B cell (primary cell): ENCODE measurements around the gene TMEM209. TPM values are rescaled to one million over a fixed set of nuclear protein-coding genes. Genes with fewer than 3 reads are reported as not detected.

Source experiments
- ATAC-seq: fragments of 200-7000 bp; cut with Tn5 transposase; one replicate; pipeline ENCODE4 v1.10.0; 2021; ENCODE audit warnings: low read depth, mild to moderate bottlenecking, moderate number of reproducible peaks, moderate library complexity
- CTCF ChIA-PET: fragments of 350-600 bp; sonication (Branson Sonifier 250); formaldehyde crosslinking; loops from one replicate; lab custom pipeline; 2021; ENCODE audit warnings: antibody characterized with exemption, inconsistent platforms; lab: Charles Lee
- POLR2A ChIA-PET: fragments of 350-600 bp; sonication (Branson Sonifier 250); formaldehyde crosslinking; loops from one replicate; lab custom pipeline; 2021; ENCODE audit warnings: antibody characterized with exemption; lab: Charles Lee
- DNase-seq: peaks from one replicate; pipeline ENCODE4 v3.0.0; 2013
- H2AFZ ChIP-seq: 2 replicates; pipeline ENCODE4 v1.6.1; 2012; ENCODE audit warnings: mild to moderate bottlenecking, low read depth, low read length; ENCODE audit not compliant: insufficient read depth, poor library complexity, severe bottlenecking
- H3K27ac ChIP-seq, 2 donors: 1 replicate in 1 of 2; 2 replicates in 1 of 2; pipeline ENCODE4 v1.5.1; 2012 to 2013; ENCODE audit warnings: low read length in 2 of 2, mild to moderate bottlenecking in 2 of 2, moderate library complexity in 1 of 2
- H3K27me3 ChIP-seq, 4 experiments: fragments of 200-600 bp in 1 of 4; sonication (generic) in 1 of 4; replicated peaks in 1 of 4; 1 replicate in 2 of 4; 2 replicates in 2 of 4; pipeline versions ENCODE4 v1.6.1 to v1.7.0; 2013 to 2016; ENCODE audit warnings: low read length in 3 of 4, mild to moderate bottlenecking in 2 of 4, mixed read lengths in 1 of 4, moderate library complexity in 1 of 4; ENCODE audit not compliant: insufficient read depth in 4 of 4, control insufficient read depth in 3 of 4; ENCODE audit errors: control extremely low read depth in 1 of 4
- H3K36me3 ChIP-seq, 2 experiments: replicated peaks in 1 of 2; 1 replicate in 1 of 2; 2 replicates in 1 of 2; pipeline versions ENCODE4 v1.6.1 to v1.7.1; 2013; ENCODE audit warnings: low read length in 1 of 2; ENCODE audit not compliant: insufficient read depth in 2 of 2, control insufficient read depth in 1 of 2; ENCODE audit errors: control extremely low read depth in 1 of 2, extremely low read depth in 1 of 2
- H3K4me1 ChIP-seq, 2 donors: fragments of 200-600 bp in 1 of 2; sonication (generic) in 1 of 2; 1 replicate in 1 of 2; 2 replicates in 1 of 2; pipeline versions ENCODE4 v1.5.1 to v1.6.1; 2013 to 2017; ENCODE audit warnings: low read length in 2 of 2; ENCODE audit not compliant: control insufficient read depth in 2 of 2, insufficient read depth in 2 of 2
- H3K4me2 ChIP-seq: replicated peaks from 2 replicates; pipeline ENCODE3; 2012; ENCODE audit warnings: mild to moderate bottlenecking, low read depth, low read length; ENCODE audit not compliant: poor library complexity, severe bottlenecking
- H3K4me3 ChIP-seq, 5 experiments: fragments of 200-600 bp in 1 of 5; sonication (generic) in 1 of 5; 1 replicate in 3 of 5; 2 replicates in 2 of 5; pipeline versions ENCODE4 v1.5.1 to v1.7.0; 2011 to 2016; ENCODE audit warnings: low read length in 4 of 5, mild to moderate bottlenecking in 4 of 5, low read depth in 2 of 5, control low read depth in 1 of 5, moderate library complexity in 1 of 5; ENCODE audit not compliant: insufficient read depth in 1 of 5; ENCODE audit errors: control extremely low read depth in 1 of 5, extremely low read depth in 1 of 5
- H3K79me2 ChIP-seq: fragments of 200-600 bp; sonication (generic); one replicate; pipeline ENCODE4 v1.6.0; 2016; ENCODE audit warnings: low read length; ENCODE audit not compliant: control insufficient read depth, insufficient read depth
- H3K9ac ChIP-seq: fragments of 200-600 bp; sonication (generic); 2 replicates; pipeline ENCODE4 v1.6.1; 2017; ENCODE audit warnings: mild to moderate bottlenecking, low read length, moderate library complexity
- H3K9me3 ChIP-seq, 3 donors: one replicate each; pipeline versions ENCODE4 v1.6.1 to v1.7.1; 2013; ENCODE audit warnings: low read length in 2 of 3; ENCODE audit not compliant: control insufficient read depth in 2 of 3, insufficient read depth in 1 of 3; ENCODE audit errors: control extremely low read depth in 1 of 3
- H4K20me1 ChIP-seq: 2 replicates; pipeline ENCODE4 v1.6.0; 2012; ENCODE audit warnings: mild to moderate bottlenecking, low read length; ENCODE audit not compliant: insufficient read depth, control insufficient read depth, poor library complexity, severe bottlenecking
- H3K27ac Mint-ChIP-seq: one replicate; pipeline ENCODE4 v1.8.0; 2021; ENCODE audit warnings: mixed read lengths
- H3K27me3 Mint-ChIP-seq: one replicate; pipeline ENCODE4 v1.8.0; 2021; ENCODE audit warnings: mixed read lengths
- H3K4me1 Mint-ChIP-seq: one replicate; pipeline ENCODE4 v1.8.0; 2021; ENCODE audit warnings: mixed read lengths
- H3K4me3 Mint-ChIP-seq: one replicate; pipeline ENCODE4 v1.8.0; 2021; ENCODE audit warnings: mixed read lengths
- H3K9me3 Mint-ChIP-seq: one replicate; pipeline ENCODE4 v1.8.0; 2022; ENCODE audit warnings: mixed read lengths; ENCODE audit not compliant: insufficient read depth
- EZH2 ChIP-seq: IDR thresholded peaks from 2 replicates; pipeline ENCODE4 v1.6.1; 2012; ENCODE audit warnings: borderline replicate concordance, low read depth, mild to moderate bottlenecking, moderate library complexity, low read length; ENCODE audit not compliant: insufficient read depth, poor library complexity, severe bottlenecking
- WGBS: methylation state at CpG from one replicate; pipeline ENCODE4 v1.1.5; 2013; ENCODE audit warnings: missing lambda C conversion rate; ENCODE audit not compliant: insufficient coverage; 5-methylcytosine and 5-hydroxymethylcytosine counted together
- intact Hi-C: fragments of 100-400 bp; cut with micrococcal nuclease; formaldehyde crosslinking; loops from one replicate; pipeline ENCODE4 v1.10.0; 2022
- polyA plus RNA-seq: library from polyadenylated mRNA; depleted of rRNA; stranded (reverse); fragments of >200 nt; gene quantifications from 2 replicates; pipeline ENCODE4 v1.2.3, GENCODE V29; 2012
- total RNA-seq, 2 donors: library from RNA; stranded (reverse); fragments of 120-200 nt in 1 of 2; gene quantifications; 1 replicate in 1 of 2; 2 replicates in 1 of 2; pipeline versions ENCODE4 v1.2.3 to v1.2.4, GENCODE V29; 2013 to 2022
- TF ChIP-seq, protein P1 (sequence below): fragments of 200-600 bp; IDR thresholded peaks from one replicate; pipeline ENCODE4 v1.8.0; 2022; ENCODE audit warnings: antibody characterized with exemption, mild to moderate bottlenecking

TMEM209 gene
- total and polyA plus RNA-seq, 2 donors (not counting 1 experiment from before 2014, with no cell fraction given): 15.8 to 35.8 TPM

DNA sequence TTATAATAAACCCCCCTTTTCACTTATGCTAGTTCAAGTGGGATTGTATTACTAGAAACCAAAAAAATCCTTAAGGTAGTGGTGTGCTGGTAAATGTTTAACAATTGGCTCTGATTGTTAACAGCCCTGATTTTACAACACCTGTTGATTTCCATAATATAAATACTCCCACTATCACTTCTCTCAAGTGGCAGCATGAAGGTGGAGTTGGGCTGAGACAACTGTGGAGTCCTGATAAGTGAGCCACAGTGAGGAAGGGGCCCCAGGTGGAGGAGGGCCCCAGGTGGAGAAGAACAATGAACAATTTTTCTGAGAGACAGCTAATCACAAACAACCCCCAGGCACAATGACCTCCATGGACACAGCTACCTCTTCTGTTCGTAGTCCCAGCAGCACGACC lies 28.9 kb upstream of the TMEM209 start:
- ChIA-PET CTCF (no interaction called here), POLR2A (no interaction called here)
- Histone ChIP-seq H3K79me2 (no peaks in the 10 kb centered on the region), H3K9me3 (no peaks in the 10 kb centered on the region), H2AFZ (no peak overlapping the region), H3K27me3 (no peaks in the 10 kb centered on the region), H3K4me1 (no peaks in the 10 kb centered on the region), H3K9ac (no peak overlapping the region), H3K27ac (no peak overlapping the region), H3K36me3 (no peaks in the 10 kb centered on the region), H4K20me1 (no peaks in the 10 kb centered on the region), H3K4me2 (no peak overlapping the region), H3K4me3 (no peak overlapping the region)
- ATAC-seq (no peak), DNase-seq (no peak)
- intact Hi-C loops: no loop called here
- H3K4me1 Mint-ChIP-seq: no peaks in the 10 kb centered on the region
- 88% methylated on average over 2 of the region's 2 CpGs for WGBS
- TF ChIP-seq, protein P1, sequence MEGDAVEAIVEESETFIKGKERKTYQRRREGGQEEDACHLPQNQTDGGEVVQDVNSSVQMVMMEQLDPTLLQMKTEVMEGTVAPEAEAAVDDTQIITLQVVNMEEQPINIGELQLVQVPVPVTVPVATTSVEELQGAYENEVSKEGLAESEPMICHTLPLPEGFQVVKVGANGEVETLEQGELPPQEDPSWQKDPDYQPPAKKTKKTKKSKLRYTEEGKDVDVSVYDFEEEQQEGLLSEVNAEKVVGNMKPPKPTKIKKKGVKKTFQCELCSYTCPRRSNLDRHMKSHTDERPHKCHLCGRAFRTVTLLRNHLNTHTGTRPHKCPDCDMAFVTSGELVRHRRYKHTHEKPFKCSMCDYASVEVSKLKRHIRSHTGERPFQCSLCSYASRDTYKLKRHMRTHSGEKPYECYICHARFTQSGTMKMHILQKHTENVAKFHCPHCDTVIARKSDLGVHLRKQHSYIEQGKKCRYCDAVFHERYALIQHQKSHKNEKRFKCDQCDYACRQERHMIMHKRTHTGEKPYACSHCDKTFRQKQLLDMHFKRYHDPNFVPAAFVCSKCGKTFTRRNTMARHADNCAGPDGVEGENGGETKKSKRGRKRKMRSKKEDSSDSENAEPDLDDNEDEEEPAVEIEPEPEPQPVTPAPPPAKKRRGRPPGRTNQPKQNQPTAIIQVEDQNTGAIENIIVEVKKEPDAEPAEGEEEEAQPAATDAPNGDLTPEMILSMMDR: no peak
- no peak for TF ChIP-seq EZH2
- H3K27ac Mint-ChIP-seq: no peak overlapping the region
- no peak overlapping the region for H3K4me3 Mint-ChIP-seq
- peaks cover 20% of the 10 kb centered on the region for H3K27me3 Mint-ChIP-seq
- H3K9me3 Mint-ChIP-seq: no peaks in the 10 kb centered on the region

DNA sequence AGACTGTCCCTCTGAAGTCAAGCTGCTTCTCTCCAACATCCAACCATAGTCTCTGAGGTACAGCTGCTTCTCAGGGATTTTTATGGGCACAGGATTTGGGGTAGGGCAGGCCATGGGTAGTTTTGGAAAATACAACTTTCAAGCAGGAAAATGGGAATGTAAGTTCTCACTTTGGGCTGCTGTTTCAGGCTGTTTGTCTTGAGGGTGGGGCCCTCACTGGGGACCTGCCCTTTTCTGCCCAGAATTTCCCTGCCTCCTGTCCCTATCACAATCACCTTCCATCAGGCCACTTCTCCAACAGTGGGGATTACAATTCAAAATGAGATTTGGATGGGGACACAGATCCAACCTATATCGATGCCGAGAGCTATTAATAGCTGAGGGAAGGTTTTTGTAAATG lies 27.0 kb upstream of the TMEM209 start:
- Histone ChIP-seq H3K9ac (no peak overlapping the region), H3K27ac (no peak overlapping the region), H3K27me3 (no peaks in the 10 kb centered on the region), H3K79me2 (no peaks in the 10 kb centered on the region), H3K4me3 (no peak overlapping the region), H3K36me3 (no peaks in the 10 kb centered on the region), H3K9me3 (no peaks in the 10 kb centered on the region), H2AFZ (no peak overlapping the region), H3K4me2 (no peak overlapping the region), H3K4me1 (no peaks in the 10 kb centered on the region), H4K20me1 (no peaks in the 10 kb centered on the region)
- ChIA-PET POLR2A (no interaction called here), CTCF (no interaction called here)
- Mint-ChIP-seq H3K9me3 (no peaks in the 10 kb centered on the region), H3K27me3 (peaks cover 18% of the 10 kb centered on the region), H3K27ac (no peak overlapping the region), H3K4me3 (no peak overlapping the region), H3K4me1 (no peaks in the 10 kb centered on the region)
- ATAC-seq (no peak), DNase-seq (no peak)
- TF ChIP-seq, protein P1: no peak
- TF ChIP-seq EZH2: no peak
- no CpG with 5 or more reads among the region's 2 CpGs for WGBS
- intact Hi-C loops: no loop called here
